ENCODE results near the gene DNAJB8. TPM values are rescaled to one million over a fixed set of nuclear protein-coding genes. Genes with fewer than 3 reads are reported as not detected.

The DNAJB8 gene
- total RNA-seq, 1 experiment from 2014 or later: not detected

DNA sequence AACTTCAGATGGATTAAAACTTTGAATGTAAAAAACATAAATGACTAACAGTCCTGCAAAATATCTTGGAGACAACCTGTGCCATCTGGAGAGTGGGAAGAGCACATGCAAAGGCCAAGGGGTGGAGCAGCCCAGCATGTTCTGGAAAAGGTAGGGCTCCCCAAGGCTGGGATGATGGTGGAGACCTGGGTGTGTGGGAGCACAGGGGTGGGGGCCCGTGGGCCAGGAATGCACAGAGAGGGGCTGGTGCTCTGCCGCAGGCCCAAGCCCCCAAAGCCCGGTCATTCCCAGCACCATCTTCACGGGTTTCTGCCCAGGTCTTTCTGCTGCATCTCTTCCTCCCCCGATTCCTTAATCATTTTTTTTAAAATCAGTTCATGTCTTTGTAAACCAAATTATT, 36.0 kb upstream of the DNAJB8 start:
- TF ChIP-seq, protein P1, sequence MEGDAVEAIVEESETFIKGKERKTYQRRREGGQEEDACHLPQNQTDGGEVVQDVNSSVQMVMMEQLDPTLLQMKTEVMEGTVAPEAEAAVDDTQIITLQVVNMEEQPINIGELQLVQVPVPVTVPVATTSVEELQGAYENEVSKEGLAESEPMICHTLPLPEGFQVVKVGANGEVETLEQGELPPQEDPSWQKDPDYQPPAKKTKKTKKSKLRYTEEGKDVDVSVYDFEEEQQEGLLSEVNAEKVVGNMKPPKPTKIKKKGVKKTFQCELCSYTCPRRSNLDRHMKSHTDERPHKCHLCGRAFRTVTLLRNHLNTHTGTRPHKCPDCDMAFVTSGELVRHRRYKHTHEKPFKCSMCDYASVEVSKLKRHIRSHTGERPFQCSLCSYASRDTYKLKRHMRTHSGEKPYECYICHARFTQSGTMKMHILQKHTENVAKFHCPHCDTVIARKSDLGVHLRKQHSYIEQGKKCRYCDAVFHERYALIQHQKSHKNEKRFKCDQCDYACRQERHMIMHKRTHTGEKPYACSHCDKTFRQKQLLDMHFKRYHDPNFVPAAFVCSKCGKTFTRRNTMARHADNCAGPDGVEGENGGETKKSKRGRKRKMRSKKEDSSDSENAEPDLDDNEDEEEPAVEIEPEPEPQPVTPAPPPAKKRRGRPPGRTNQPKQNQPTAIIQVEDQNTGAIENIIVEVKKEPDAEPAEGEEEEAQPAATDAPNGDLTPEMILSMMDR (IDR thresholded peaks at IDR 0.05; ENCODE audit: insufficient read depth in 1 of 2, low read depth in 1 of 2, low read length in 1 of 2, severe bottlenecking in 1 of 2, unreplicated experiment in 1 of 2): no peak
- CTCF ChIA-PET: interaction anchor here (0.9 to 1.1 kb wide), 2 partner anchors 102 to 196 kb away, joined by 3 to 4 read pairs; no protein-coding TSS in a partner anchor
- H3K4me1 Mint-ChIP-seq (ENCODE audit: low read depth, unreplicated experiment): peaks cover 8% of the 10 kb centered on the region
- no peak overlapping the region for H3K27ac Mint-ChIP-seq (ENCODE audit: unreplicated experiment)
- H3K4me3 Mint-ChIP-seq (ENCODE audit: unreplicated experiment): no peak overlapping the region
- H3K9me3 ChIP-seq: no peaks in the 10 kb centered on the region
- no peaks in the 10 kb centered on the region for H3K36me3 ChIP-seq (ENCODE audit: control insufficient read depth, insufficient read depth, low read length)
- H3K27me3 Mint-ChIP-seq (ENCODE audit: insufficient read depth, unreplicated experiment): no peaks in the 10 kb centered on the region
- no peak overlapping the region for H3K4me3 ChIP-seq (ENCODE audit: low read depth, low read length)
- H3K4me1 ChIP-seq: peaks cover 16% of the 10 kb centered on the region
- no peak for DNase-seq
- BruUV-seq (replicated peaks): no TSS peak
- POLR2A ChIA-PET: no interaction called here
- no peaks in the 10 kb centered on the region for H3K9me3 Mint-ChIP-seq (ENCODE audit: unreplicated experiment)
- intact Hi-C loops (cut with micrococcal nuclease; ENCODE audit: unreplicated experiment): loop anchor here (2.0 to 5.0 kb wide), 3 partner anchors 76 to 405 kb away; no protein-coding TSS in a partner anchor
- peaks cover 24% of the 10 kb centered on the region for H3K36me3 Mint-ChIP-seq (ENCODE audit: insufficient read depth, unreplicated experiment)
- H3K27me3 ChIP-seq (replicated peaks; ENCODE audit: control insufficient read depth, insufficient read depth, low read length): no peaks in the 10 kb centered on the region

DNA sequence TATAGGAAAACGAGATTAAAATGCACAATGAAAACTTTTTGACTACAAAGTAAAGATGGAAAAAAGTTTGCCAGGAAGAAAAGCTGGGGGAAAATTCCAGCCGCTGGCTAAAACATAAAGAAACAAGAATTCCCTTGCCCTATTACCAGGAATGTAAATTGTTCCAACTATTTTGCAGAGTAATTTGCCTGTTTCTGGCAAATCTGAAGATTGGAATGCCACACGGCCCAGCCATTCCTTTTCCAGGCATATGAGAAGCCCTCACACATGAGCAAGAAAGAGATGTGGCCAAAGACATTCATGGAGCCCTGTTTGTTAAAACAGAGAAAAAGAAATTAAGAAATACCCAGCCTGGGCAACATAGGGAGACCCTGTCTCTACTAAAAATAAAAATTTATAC, 34.7 kb upstream of the DNAJB8 start:
- no peaks in the 10 kb centered on the region for H3K27me3 ChIP-seq (replicated peaks; ENCODE audit: control insufficient read depth, insufficient read depth, low read length)
- no peak overlapping the region for H3K4me3 ChIP-seq (ENCODE audit: low read depth, low read length)
- Mint-ChIP-seq H3K27me3 (ENCODE audit: insufficient read depth, unreplicated experiment) (no peaks in the 10 kb centered on the region), H3K9me3 (ENCODE audit: unreplicated experiment) (no peaks in the 10 kb centered on the region), H3K36me3 (ENCODE audit: insufficient read depth, unreplicated experiment) (peaks cover 24% of the 10 kb centered on the region), H3K4me3 (ENCODE audit: unreplicated experiment) (no peak overlapping the region), H3K4me1 (ENCODE audit: low read depth, unreplicated experiment) (peaks cover 8% of the 10 kb centered on the region), H3K27ac (ENCODE audit: unreplicated experiment) (no peak overlapping the region)
- DNase-seq: no peak
- BruUV-seq (replicated peaks): no TSS peak
- intact Hi-C loops (cut with micrococcal nuclease; ENCODE audit: unreplicated experiment): loop anchor here (5.0 kb wide), 1 partner anchor 404 kb away; no protein-coding TSS in a partner anchor
- ChIA-PET POLR2A (no interaction called here), CTCF (no interaction called here)
- TF ChIP-seq, protein P1 (IDR thresholded peaks at IDR 0.05; ENCODE audit: insufficient read depth in 1 of 2, low read depth in 1 of 2, low read length in 1 of 2, severe bottlenecking in 1 of 2, unreplicated experiment in 1 of 2): no peak
- H3K4me1 ChIP-seq: peaks cover 24% of the 10 kb centered on the region
- H3K36me3 ChIP-seq (ENCODE audit: control insufficient read depth, insufficient read depth, low read length): no peaks in the 10 kb centered on the region
- no peaks in the 10 kb centered on the region for H3K9me3 ChIP-seq

DNA sequence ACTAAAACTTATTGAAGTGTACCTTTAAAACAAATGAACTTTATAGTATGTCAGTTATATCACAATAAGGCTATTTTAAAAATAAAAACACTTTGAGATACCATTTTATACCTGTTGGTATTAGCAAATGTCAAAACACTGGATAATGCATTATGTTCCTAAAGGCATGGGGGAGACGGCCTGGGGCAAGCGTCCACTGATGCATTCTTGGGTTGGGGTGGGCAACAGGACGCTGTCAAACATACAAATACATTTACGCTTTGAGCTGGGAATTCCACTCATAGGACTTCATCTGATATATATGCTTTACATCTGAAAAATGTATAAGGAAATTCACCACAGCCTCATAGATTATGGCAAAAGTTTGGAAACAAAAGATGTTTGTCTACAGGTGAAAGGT, 33.9 kb upstream of the DNAJB8 start:
- H3K4me1 ChIP-seq: peaks cover 23% of the 10 kb centered on the region
- H3K4me3 ChIP-seq (ENCODE audit: low read depth, low read length): no peak overlapping the region
- intact Hi-C loops (cut with micrococcal nuclease; ENCODE audit: unreplicated experiment): loop anchor here (5.0 kb wide), 1 partner anchor 403 kb away; no protein-coding TSS in a partner anchor
- H3K36me3 ChIP-seq (ENCODE audit: control insufficient read depth, insufficient read depth, low read length): no peaks in the 10 kb centered on the region
- Mint-ChIP-seq H3K27ac (ENCODE audit: unreplicated experiment) (no peak overlapping the region), H3K9me3 (ENCODE audit: unreplicated experiment) (no peaks in the 10 kb centered on the region), H3K27me3 (ENCODE audit: insufficient read depth, unreplicated experiment) (no peaks in the 10 kb centered on the region), H3K4me1 (ENCODE audit: low read depth, unreplicated experiment) (peaks cover 16% of the 10 kb centered on the region), H3K4me3 (ENCODE audit: unreplicated experiment) (no peak overlapping the region), H3K36me3 (ENCODE audit: insufficient read depth, unreplicated experiment) (peaks cover 32% of the 10 kb centered on the region)
- CTCF ChIA-PET: interaction anchor here (0.6 kb wide), 1 partner anchor 67 kb away, joined by 3 read pairs; no protein-coding TSS in a partner anchor
- H3K9me3 ChIP-seq: no peaks in the 10 kb centered on the region
- POLR2A ChIA-PET: no interaction called here
- no TSS peak for BruUV-seq (replicated peaks)
- no peaks in the 10 kb centered on the region for H3K27me3 ChIP-seq (replicated peaks; ENCODE audit: control insufficient read depth, insufficient read depth, low read length)
- TF ChIP-seq, protein P1 (IDR thresholded peaks at IDR 0.05; ENCODE audit: insufficient read depth in 1 of 2, low read depth in 1 of 2, low read length in 1 of 2, severe bottlenecking in 1 of 2, unreplicated experiment in 1 of 2): no peak
- DNase-seq: no peak

Data from Caco-2 (cell line).